Right lobe of liver (tissue), 4 donors: ENCODE measurements around the gene STPG3.

ENCODE experiments used
- POLR2A ChIP-seq: fragments of 450-650 bp; IDR thresholded peaks from one replicate; pipeline ENCODE4 v1.6.1; 2017; ENCODE audit warnings: antibody characterized with exemption, mild to moderate bottlenecking
- TF ChIP-seq, protein P1 (sequence below), 4 donors: fragments of 200-600 bp in 3 of 4; fragments of 450-650 bp in 1 of 4; IDR thresholded peaks; one replicate each; pipeline versions ENCODE4 v1.5.1 to v1.8.0; 2016 to 2022; ENCODE audit warnings: antibody characterized with exemption in 4 of 4, mild to moderate bottlenecking in 2 of 4
- donor health status: DM: no; HTN: no; CAD: no.
- donor health status: DM: no; HTN: no; CAD: no.
- donor health status: DM: no; HTN: yes; CAD: no.

DNA sequence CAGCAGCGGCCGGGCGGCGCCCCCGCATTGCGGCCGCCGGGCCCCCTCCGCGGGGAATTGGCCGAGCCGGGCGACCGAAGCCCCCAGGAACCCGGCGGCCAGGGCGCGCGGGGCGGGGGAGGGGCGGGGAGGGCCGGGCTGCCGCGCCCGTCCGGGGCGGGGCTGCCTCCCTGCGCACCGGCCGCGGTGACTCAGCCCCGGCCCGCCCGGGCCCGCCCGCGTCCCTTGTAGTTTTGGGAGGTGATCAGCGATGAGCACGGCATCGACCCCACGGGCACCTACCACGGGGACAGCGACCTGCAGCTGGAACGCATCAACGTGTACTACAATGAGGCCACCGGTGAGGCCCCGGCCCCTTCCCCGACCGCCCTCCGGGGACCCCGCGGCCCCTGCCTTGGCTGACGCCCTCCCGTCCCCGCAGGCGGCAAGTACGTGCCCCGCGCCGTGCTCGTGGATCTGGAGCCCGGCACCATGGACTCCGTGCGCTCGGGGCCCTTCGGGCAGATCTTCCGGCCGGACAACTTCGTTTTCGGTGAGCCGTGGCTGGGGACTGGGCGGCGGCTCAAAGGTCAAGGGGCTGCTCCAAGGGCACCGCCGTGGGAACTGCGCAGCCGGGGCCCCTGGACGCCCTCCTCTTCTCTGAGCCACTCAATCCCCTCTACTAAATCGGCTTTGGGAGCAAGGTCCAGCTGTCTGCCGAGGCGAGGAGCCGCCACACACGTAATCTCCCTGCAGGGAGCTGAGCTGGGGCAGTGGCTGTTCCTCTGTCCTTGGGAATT is 9.4 kb upstream of the STPG3 start:
- TF ChIP-seq, protein P1, sequence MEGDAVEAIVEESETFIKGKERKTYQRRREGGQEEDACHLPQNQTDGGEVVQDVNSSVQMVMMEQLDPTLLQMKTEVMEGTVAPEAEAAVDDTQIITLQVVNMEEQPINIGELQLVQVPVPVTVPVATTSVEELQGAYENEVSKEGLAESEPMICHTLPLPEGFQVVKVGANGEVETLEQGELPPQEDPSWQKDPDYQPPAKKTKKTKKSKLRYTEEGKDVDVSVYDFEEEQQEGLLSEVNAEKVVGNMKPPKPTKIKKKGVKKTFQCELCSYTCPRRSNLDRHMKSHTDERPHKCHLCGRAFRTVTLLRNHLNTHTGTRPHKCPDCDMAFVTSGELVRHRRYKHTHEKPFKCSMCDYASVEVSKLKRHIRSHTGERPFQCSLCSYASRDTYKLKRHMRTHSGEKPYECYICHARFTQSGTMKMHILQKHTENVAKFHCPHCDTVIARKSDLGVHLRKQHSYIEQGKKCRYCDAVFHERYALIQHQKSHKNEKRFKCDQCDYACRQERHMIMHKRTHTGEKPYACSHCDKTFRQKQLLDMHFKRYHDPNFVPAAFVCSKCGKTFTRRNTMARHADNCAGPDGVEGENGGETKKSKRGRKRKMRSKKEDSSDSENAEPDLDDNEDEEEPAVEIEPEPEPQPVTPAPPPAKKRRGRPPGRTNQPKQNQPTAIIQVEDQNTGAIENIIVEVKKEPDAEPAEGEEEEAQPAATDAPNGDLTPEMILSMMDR (IDR thresholded peaks at IDR 0.05), result no peak
- no peak for TF ChIP-seq POLR2A
